NCI-H446 treated with DMSO at 0.1 percent for 48 hours (cell line): ENCODE data around the gene RPS15A.

Experiments used
- DNase-seq: peaks from one replicate; lab custom pipeline; 2025; lab: John Stamatoyannopoulos, UW

RPS15A gene

DNA sequence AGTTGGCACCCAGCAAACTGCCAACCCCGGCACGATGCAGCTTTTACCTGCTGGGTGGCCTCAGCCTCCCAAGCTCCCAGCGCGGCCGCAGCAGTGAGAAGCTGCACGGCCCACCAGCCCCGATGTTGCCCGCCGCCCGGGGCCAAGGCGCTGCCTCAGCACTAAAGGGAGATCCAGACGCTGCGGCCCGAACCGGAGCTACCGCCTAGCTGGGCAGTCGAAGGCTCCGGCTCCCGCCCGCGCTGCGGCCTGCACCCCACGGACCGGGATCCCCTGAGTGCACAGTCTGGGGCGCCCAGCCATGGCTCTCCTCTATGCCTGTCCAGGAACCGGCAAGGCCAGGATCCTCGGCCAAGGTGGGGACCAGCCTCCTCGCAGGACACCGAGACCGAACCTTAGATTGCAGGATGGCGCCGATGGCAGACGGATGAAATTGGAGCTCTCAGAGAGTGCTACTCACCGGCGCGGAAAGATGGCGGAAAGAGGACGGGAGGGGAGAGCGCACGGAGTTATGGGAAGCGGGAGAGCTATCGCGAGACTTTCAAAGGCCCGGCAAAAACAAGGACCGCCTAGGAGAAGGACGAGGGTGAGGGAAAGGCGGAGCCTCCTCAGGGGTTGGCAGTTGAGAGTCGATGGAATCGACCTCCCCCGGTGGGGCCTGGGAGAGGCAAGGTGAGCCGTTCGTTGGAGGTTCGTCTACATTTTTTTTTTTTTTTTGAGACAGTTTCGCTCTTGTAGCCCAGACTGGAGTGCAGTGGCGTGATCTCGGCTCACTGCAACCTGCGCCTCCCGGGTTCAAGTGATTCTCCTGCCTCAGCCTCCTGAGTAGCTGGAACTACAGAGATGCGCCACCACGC is at the start of gene RPS15A:
TSS of gene RPS15A (minus strand) at position 485 of the 857 bp plus-strand sequence. CDS start 1,221 bp downstream, outside the sequence.
- DNase-seq, result peak; percentile 91

GRCh38 chr16:18839555-18839954 is 49.4 kb upstream of the RPS15A start:
- DNase-seq, result no peak

DNA sequence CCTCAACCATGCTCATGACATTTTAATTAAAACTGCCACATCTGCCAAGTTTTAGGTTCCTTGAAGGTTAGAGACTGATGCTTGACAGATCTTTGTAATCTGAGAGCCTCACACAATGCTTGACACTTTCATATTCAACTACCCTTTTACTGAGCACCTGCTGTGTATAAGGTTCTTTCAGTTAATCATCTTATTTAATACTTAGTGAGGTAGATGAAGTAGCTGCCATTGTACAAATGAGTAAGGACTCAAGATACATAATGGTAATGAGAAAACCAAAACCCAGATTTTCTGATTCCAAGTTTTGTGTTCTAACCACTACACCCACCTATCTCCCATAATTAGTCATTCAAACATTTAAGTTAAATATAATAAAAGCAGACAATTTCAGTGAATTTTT is 46.6 kb upstream of the RPS15A start:
- no peak for DNase-seq

DNA sequence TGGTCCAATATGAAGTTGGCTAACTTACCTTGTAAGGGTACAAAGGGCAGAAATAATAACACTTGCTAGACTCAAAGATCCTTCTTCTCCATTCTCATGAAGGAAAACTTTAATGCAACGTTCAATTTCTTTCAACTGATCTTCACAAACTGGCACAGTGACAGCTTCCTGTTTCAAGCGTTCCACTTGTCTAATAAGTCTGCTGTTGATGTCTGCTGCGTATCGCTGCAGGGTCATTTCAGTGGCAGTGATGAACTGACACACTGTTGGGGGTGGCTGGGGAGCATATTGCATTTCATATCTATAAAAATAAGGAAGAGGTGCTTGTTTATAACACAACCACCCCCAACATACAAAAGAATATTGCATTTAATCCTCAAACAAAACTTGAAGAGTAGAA is 44.7 kb upstream of the RPS15A start:
- DNase-seq, result no peak

GRCh38 chr16:18833707-18834505 is 43.8 kb upstream of the RPS15A start:
- no peak for DNase-seq

DNA sequence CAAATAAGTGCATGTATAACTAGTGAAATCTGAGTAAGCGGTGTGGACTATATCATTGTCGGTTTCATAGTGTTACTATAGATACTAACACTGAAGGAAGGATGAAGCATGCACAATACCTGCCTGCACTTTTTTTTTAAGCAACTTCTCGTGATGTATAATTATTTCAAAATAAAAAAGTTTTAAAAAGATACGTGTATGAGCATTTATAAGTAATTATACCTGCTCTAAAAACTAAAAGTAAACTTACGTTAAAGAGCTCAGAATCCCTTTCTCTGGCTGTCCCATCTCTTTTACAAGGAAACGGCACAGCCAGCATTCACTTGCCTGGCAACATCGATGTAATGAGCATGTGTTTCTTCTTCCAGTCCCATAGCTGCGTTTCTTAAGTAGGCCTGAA is 42.5 kb upstream of the RPS15A start:
- DNase-seq, result no peak

DNA sequence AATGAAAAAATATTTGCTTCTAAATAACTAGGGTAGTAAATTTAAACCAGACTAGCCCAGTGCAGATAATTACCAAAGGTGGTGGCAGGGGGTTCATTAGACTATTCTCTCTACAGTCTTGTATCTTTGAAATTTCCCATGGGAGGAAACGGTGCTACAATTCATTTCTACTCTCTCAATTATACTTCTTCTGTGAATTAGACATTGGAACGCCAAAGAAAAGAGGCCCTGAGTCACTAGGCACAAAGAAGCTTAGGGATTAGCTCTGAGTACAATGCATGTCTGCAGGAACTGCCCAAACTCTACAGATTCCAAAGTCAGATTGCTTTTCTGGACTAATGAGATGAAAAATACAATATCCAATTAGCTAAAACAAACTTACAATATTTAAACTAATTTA is 41.9 kb upstream of the RPS15A start:
- DNase-seq, result no peak

DNA sequence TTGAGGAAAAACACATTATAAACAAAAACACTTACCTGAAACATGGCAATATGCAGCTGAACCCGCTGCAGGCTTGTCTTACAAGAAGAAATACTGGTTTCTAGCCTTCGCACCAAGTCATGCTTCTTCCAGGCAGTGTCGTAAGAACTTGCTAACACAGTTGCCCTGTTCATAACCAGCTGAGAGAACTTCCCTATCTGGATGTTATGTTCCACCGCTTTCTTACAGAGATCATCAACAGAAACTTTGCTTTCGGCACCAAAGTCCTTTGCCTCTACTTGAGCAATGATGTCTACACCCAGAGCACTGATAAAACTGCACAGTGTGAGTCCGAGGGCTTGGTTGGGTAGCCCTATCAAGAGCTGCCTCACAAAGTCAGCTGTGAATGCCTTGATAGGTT is 39.1 kb upstream of the RPS15A start:
- no peak for DNase-seq

DNA sequence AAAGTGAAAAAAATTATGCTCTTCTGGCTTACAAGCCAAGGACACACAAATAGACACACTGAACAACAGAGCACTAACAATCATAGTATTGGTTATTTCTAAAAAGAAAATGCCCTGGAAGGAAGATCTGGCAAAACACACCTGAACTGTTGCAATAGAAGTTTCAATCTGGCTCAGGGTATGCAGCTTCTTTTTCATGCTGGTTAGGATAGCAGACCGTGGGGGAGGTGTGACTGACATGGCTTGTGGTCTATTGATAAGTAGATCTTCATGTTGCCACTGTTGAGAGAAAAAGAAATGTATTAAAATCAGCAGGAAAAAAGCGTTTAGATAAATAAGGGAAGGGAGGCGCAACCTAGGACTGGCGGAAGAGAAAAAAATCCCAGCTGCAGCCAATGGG is 37.8 kb upstream of the RPS15A start:
- DNase-seq, result no peak

DNA sequence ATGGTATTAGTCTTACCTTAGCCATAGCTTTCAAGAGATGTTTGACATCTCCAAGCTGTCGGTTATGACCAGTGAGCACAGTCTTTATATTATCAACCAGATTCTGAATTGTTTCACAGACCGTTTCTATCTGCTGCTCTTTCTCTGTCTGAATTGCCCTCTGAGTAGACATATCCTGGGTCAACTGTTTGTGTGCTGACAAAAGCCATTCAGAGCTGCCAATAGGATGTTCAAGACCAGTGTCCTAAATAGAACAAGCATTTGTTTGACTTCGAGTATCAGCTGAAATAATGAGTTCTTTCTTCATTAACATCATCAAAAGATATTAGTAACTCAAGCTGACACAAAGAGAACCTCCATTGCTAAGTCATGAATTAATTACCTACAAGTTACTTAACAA is 26.2 kb upstream of the RPS15A start:
- no peak for DNase-seq

GRCh38 chr16:18811925-18812324 is 21.8 kb upstream of the RPS15A start:
- DNase-seq, result no peak

DNA sequence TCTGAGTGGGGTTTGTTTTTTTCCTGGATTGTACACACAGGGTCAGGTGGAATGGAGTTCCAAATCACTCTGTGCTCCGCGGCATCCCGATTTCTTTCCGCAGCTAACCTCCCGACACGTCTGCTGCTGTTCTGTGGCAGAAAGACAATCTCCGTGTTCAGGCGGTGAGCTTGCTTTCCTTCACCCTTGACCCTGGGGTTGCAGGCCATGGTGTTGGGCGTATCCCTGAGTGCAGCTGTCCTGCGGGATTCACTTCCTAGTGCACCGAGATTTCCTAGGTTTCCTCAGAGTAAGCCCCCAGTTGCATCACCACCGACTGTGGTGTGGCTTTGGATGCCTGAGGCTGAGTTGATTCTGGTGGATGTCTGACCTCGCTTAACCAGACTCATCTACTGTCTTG is 19.0 kb upstream of the RPS15A start:
- DNase-seq, result no peak

DNA sequence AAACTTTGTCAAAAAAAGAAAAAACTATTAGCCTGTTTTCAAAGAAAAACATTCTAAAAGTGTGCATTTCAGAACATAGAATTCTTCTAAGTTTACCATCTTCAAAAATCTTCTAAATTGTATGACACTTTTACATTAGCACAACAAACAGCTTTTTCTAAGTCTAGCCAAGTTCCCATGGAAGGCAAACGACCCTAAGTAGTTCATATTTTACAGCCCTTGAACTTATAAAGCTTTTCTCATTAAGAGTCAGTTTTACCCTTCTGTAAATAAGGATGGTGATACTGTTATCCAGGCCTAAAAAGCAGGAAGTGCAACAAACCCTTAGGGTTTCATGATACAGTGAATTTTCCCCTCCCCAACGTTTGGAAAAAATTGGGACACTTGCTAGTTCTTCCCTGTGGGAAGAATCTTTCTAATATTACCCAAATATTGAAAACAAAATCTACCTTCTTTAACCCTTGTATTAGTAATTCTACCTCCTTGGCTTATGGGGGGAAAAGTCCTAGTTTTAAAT is 15.2 kb upstream of the RPS15A start:
- no peak for DNase-seq

DNA sequence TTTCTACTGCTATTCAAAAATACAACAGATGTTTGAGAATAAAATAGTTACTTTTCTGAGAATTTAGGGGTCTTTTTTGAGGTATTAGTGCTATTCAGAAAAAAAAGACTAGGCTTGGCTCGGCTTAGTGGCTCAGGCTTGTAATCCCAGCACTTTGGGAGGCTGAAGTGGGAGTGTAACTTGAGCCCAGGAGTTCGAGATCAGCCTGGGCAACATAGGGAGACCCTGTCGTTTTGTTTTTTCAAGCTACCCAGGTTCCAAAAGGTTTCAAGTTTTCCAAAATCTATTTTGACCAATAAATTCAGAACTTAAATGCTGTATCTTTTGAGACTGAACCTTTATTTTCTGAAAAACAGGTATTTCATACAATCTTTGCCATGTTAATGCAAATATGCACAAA is 14.4 kb upstream of the RPS15A start:
- no peak for DNase-seq

GRCh38 chr16:18803569-18804462 is 13.7 kb upstream of the RPS15A start:
- DNase-seq, result no peak

DNA sequence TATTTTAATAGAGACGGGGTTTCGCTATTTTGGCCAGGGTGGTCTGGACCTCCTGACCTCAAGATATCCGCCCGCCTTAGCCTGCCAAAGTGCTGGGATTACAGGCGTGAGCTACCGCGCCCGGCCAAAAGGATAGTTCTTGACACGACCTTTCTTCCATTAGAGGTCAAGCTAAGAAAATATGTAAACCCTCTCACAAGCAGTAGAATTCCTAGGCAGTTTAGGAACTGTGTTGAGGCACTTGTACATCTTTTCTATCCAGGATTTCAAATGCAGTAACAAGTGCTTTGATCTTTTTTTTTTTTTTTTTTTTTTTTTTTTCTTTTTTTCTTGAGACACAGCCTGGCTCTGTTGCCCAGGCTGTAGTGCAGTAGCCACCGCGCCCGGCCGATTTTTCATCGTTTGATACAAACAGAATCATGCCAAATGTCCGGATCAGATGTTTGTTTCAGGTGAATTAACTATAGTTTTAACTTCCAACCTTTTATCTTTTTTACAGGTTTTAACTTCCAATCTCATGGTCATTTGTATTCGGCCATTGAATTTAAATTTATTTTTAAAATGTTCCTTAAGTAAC is 12.7 kb upstream of the RPS15A start:
- no peak for DNase-seq

DNA sequence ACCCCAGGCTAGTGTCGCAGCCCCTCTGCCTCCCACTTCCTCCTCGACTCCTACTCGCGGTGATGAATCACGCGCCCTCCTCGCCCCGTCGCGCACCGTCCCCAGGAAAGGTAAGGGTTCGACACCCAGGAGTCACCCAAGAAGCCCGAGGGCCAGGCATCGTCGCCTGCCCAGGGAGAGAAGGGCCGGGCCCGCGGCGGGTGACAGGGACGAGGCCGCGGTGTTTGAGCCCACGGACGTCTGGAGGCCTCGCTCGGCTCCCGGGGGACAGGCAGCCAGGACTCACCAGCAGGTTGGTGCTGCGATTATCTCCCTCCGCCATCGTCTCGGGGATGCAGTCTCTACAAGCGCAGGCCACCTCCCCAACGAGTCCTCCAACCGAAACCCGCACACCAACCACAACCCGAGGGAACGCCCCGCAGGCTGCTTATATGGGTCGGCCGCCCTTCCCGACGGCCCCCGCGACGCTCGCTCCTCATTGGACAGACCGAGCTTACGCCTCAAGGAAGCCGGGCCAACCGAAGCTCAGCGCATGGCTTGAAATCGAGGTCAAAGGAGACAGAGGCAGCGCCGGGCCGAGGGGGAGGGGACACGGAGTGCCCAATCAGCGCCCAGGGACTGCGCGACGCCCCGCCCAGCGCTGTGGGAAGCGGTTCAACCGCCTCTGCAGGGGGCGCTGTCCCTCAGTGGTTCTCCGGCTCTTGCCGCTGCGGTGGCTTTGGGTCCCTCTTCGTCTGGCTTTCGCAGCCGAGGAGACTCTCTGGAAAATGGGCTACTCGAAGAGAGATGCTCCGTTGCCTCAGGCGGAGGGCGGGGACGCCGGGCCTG is 11.2 kb upstream of the RPS15A start, which contains the start of gene ARL6IP1:
TSS of gene ARL6IP1 (minus strand) at position 405 of the 828 bp plus-strand sequence. CDS start at position 322, 83 bp downstream.
- DNase-seq, result peak; percentile 99

DNA sequence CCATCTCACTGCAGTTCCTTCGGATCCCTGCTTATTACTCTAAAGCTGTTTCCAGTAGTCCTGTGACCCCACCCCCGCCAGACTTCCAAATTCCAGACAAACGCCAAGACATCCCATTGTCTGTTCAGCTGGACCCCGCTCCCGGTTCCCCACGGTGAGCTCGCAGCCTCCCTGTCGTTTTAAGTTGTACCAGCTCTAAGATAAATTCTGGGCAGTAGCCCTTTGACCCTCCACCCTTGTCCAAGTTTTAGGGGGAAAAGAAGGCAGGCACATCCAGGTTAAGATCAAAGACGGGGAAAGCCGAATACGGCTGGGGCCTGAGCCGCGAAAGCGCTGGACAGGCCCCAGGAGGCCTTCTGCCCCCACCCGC is 10.6 kb upstream of the RPS15A start:
- no peak for DNase-seq

DNA sequence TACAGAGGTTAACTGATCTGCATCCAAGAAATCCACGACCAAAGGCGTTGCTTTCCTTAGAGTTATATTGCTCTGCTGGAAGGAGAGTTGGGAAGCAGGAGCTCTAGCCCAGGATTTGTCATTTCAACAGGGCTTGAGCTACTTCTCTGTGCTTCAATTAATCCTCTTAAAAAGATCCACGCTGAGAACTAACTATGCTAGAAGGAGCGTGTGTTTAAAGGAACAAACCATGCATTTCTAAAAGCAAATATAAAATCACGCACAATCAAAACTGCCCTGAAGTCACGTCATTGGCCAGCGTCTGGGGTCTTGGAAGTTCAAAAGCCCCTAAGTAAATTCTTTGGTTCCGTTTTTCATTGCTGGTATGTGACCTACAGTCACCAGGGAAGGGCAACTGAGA is 10.2 kb upstream of the RPS15A start:
- no peak for DNase-seq

GRCh38 chr16:18799500-18799899 is 9.4 kb upstream of the RPS15A start:
- no peak for DNase-seq

- no peak for DNase-seq
Observed at GRCh38 chr16:18797746-18798145, 7.6 kb upstream of the RPS15A start.
